Measurements from ENCODE around the gene VLDLR. TPM values are rescaled to one million over a fixed set of nuclear protein-coding genes. Genes with fewer than 3 reads are reported as not detected.

Gene VLDLR
- 2.1 TPM for total RNA-seq (2021; ENCODE audit: unreplicated experiment)
- 2.8 TPM for polyA plus RNA-seq (2012; ENCODE audit: insufficient read length)
- Bru-seq, nascent RNA = percentile 33 among the genes with signal in this experiment
- percentile 30 among the genes with signal in this experiment for BruChase-seq, experiment 1, labeled RNA remaining after a 2-hour chase
- percentile 37 among the genes with signal in this experiment for BruChase-seq, experiment 2, labeled RNA remaining after a 6-hour chase
- long read RNA-seq, partial matches to known transcripts = 0 of 2 reads
- long read RNA-seq, other reads (novel, unspliced or antisense) = 1 of 2 reads

DNA sequence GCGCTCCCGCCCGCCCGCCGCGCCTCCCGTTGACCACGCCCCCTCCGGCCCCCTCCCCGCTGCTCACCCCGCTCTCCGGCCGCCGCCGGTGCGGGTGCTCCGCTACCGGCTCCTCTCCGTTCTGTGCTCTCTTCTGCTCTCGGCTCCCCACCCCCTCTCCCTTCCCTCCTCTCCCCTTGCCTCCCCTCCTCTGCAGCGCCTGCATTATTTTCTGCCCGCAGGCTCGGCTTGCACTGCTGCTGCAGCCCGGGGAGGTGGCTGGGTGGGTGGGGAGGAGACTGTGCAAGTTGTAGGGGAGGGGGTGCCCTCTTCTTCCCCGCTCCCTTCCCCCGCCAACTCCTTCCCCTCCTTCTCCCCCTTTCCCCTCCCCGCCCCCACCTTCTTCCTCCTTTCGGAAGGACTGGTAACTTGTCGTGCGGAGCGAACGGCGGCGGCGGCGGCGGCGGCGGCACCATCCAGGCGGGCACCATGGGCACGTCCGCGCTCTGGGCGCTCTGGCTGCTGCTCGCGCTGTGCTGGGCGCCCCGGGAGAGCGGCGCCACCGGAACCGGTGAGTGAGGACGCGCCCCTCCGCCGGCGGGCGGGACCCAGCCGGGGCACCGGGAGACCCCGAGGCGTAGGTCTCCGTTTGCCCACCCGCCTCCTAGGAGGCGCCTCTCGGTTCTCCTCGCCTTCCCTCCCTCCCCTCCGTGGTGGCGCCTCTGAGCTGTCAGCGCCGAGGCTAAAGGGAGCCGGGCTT lies at the start of gene VLDLR:
TSS of gene VLDLR (plus strand) at position 66 of the 739 bp plus-strand sequence. CDS start at position 469, 403 bp downstream.
- no peaks in the 10 kb centered on the region for H3K9me3 ChIP-seq (ENCODE audit: control insufficient read depth, insufficient read depth, low read depth, low read length)
- H3K4me1 ChIP-seq (ENCODE audit: control insufficient read depth, insufficient read depth, low read length) = no peaks in the 10 kb centered on the region
- no peak within 1 kb of the TSS for H3K27ac ChIP-seq (ENCODE audit: low read length)
- ATAC-seq (peak; percentile 62), DNase-seq (ENCODE audit: low read depth, low spot score) (no peak)
- BruUV-seq (replicated peaks) = no TSS peak
- TF ChIP-seq, protein P1, sequence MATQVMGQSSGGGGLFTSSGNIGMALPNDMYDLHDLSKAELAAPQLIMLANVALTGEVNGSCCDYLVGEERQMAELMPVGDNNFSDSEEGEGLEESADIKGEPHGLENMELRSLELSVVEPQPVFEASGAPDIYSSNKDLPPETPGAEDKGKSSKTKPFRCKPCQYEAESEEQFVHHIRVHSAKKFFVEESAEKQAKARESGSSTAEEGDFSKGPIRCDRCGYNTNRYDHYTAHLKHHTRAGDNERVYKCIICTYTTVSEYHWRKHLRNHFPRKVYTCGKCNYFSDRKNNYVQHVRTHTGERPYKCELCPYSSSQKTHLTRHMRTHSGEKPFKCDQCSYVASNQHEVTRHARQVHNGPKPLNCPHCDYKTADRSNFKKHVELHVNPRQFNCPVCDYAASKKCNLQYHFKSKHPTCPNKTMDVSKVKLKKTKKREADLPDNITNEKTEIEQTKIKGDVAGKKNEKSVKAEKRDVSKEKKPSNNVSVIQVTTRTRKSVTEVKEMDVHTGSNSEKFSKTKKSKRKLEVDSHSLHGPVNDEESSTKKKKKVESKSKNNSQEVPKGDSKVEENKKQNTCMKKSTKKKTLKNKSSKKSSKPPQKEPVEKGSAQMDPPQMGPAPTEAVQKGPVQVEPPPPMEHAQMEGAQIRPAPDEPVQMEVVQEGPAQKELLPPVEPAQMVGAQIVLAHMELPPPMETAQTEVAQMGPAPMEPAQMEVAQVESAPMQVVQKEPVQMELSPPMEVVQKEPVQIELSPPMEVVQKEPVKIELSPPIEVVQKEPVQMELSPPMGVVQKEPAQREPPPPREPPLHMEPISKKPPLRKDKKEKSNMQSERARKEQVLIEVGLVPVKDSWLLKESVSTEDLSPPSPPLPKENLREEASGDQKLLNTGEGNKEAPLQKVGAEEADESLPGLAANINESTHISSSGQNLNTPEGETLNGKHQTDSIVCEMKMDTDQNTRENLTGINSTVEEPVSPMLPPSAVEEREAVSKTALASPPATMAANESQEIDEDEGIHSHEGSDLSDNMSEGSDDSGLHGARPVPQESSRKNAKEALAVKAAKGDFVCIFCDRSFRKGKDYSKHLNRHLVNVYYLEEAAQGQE (IDR thresholded peaks at IDR 0.05; ENCODE audit: insufficient read depth in 1 of 2, low read depth in 2 of 2, low read length in 1 of 2) = no peak
- no peak for TF ChIP-seq POLR2AphosphoS5 (IDR thresholded peaks at IDR 0.05; ENCODE audit: low read depth, low read length)
- TF ChIP-seq, protein P2, sequence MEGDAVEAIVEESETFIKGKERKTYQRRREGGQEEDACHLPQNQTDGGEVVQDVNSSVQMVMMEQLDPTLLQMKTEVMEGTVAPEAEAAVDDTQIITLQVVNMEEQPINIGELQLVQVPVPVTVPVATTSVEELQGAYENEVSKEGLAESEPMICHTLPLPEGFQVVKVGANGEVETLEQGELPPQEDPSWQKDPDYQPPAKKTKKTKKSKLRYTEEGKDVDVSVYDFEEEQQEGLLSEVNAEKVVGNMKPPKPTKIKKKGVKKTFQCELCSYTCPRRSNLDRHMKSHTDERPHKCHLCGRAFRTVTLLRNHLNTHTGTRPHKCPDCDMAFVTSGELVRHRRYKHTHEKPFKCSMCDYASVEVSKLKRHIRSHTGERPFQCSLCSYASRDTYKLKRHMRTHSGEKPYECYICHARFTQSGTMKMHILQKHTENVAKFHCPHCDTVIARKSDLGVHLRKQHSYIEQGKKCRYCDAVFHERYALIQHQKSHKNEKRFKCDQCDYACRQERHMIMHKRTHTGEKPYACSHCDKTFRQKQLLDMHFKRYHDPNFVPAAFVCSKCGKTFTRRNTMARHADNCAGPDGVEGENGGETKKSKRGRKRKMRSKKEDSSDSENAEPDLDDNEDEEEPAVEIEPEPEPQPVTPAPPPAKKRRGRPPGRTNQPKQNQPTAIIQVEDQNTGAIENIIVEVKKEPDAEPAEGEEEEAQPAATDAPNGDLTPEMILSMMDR (IDR thresholded peaks at IDR 0.05) = no peak
- TF ChIP-seq TCF7L2 (IDR thresholded peaks at IDR 0.05; ENCODE audit: low read depth, low read length) = no peak
- TF ChIP-seq SIN3A (IDR thresholded peaks at IDR 0.05; ENCODE audit: borderline replicate concordance, insufficient read depth, low read depth, low read length) = no peak
- peak within 1 kb of the TSS; percentile 43 to 48 for H3K4me3 ChIP-seq (ENCODE audit: low read depth in 2 of 2, low read length in 2 of 2)
- in situ Hi-C loops (cut with HindIII; ENCODE audit: low pct_unique_long_range_greater_than_20kb, low sequenced_read_pairs) (no loop called here), intact Hi-C loops (cut with micrococcal nuclease; ENCODE audit: unreplicated experiment) (no loop called here)
- ChIA-PET POLR2A (no interaction called here), CTCF (no interaction called here)
- no peaks in the 10 kb centered on the region for H3K36me3 ChIP-seq (ENCODE audit: control insufficient read depth, insufficient read depth, low read length)
- H3K27me3 ChIP-seq (ENCODE audit: control insufficient read depth, insufficient read depth, low read length) = no peaks in the 10 kb centered on the region

DNA sequence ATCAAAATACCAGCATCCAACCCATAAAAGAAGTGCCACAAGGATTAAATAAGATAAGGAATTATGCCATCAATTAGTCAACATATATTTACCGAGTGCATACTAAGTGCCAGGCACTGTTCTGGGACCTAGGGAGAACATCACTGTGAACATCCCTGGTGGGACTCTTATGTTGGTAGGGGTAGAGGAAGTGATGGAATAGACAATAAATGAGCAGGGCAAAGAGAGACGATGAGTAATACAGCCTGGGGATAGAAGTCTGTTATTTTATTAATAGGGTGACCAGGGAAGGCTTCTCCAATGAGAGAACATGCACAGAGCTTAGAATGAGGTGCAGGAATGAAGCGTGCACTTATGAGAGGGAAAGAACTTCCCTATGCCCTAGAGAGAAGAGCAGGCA lies 47.4 kb upstream of the VLDLR start:
- DNase-seq (ENCODE audit: low read depth, low spot score) = no peak
- no peak overlapping the region for H3K4me3 ChIP-seq (ENCODE audit: low read depth in 2 of 2, low read length in 2 of 2)
- intact Hi-C loops (cut with micrococcal nuclease; ENCODE audit: unreplicated experiment) = no loop called here

More for the DNA sequence above, 47.4 kb upstream of the VLDLR start:
- no peaks in the 10 kb centered on the region for H3K36me3 ChIP-seq (ENCODE audit: control insufficient read depth, insufficient read depth, low read length)
- no peak for ATAC-seq
- TF ChIP-seq, protein P2 (IDR thresholded peaks at IDR 0.05) = no peak
- TF ChIP-seq TCF7L2 (IDR thresholded peaks at IDR 0.05; ENCODE audit: low read depth, low read length) (no peak), POLR2AphosphoS5 (IDR thresholded peaks at IDR 0.05; ENCODE audit: low read depth, low read length) (no peak), SIN3A (IDR thresholded peaks at IDR 0.05; ENCODE audit: borderline replicate concordance, insufficient read depth, low read depth, low read length) (no peak)
- TF ChIP-seq, protein P1 (IDR thresholded peaks at IDR 0.05; ENCODE audit: insufficient read depth in 1 of 2, low read depth in 2 of 2, low read length in 1 of 2) = no peak
- CTCF ChIA-PET = no interaction called here
- BruUV-seq (replicated peaks) = no TSS peak
- POLR2A ChIA-PET = no interaction called here
- in situ Hi-C loops (cut with HindIII; ENCODE audit: low pct_unique_long_range_greater_than_20kb, low sequenced_read_pairs) = no loop called here
- no peak overlapping the region for H3K27ac ChIP-seq (ENCODE audit: low read length)
- no peaks in the 10 kb centered on the region for H3K9me3 ChIP-seq (ENCODE audit: control insufficient read depth, insufficient read depth, low read depth, low read length)
- no peaks in the 10 kb centered on the region for H3K4me1 ChIP-seq (ENCODE audit: control insufficient read depth, insufficient read depth, low read length)
- H3K27me3 ChIP-seq (ENCODE audit: control insufficient read depth, insufficient read depth, low read length) = no peaks in the 10 kb centered on the region
